Measurements from ENCODE around the gene ALK. TPM values are rescaled to one million over a fixed set of nuclear protein-coding genes. Genes with fewer than 3 reads are reported as not detected.

Gene ALK
- total RNA-seq, 1 experiment from 2014 or later: 0.87 TPM

- H3K79me2 ChIP-seq (ENCODE audit: low read length): no peaks in the 10 kb centered on the region
- ChIA-PET CTCF (interaction anchor here (0.5 to 0.6 kb wide), 2 partner anchors 651 to 1078 kb away, joined by 3 to 5 read pairs; no protein-coding TSS in a partner anchor), POLR2A (ENCODE audit: unreplicated experiment) (no interaction called here)
- intact Hi-C loops (cut with micrococcal nuclease): no loop called here
- H3K9me3 ChIP-seq (ENCODE audit: low read length): no peaks in the 10 kb centered on the region
- H3K36me3 ChIP-seq (ENCODE audit: low read depth, low read length): no peaks in the 10 kb centered on the region
- no peak overlapping the region for H3K9ac ChIP-seq (ENCODE audit: low read length)
- H4K20me1 ChIP-seq (ENCODE audit: low read length): no peaks in the 10 kb centered on the region
- no peaks in the 10 kb centered on the region for H3K9me2 ChIP-seq (replicated peaks; ENCODE audit: low read length)
- no peak overlapping the region for H3K27ac ChIP-seq (ENCODE audit: low read length)
- peaks cover 20% of the 10 kb centered on the region for H3K4me1 ChIP-seq (ENCODE audit: insufficient read depth, low read length)
- no peaks in the 10 kb centered on the region for H3K27me3 ChIP-seq (ENCODE audit: low read length)
- DNase-seq (no peak), ATAC-seq (no peak)
- no peaks in the 10 kb centered on the region for H3F3A ChIP-seq (ENCODE audit: low read length, unreplicated experiment)
- no peak overlapping the region for H3K4me2 ChIP-seq (ENCODE audit: low read length)
- TF ChIP-seq, protein P1, sequence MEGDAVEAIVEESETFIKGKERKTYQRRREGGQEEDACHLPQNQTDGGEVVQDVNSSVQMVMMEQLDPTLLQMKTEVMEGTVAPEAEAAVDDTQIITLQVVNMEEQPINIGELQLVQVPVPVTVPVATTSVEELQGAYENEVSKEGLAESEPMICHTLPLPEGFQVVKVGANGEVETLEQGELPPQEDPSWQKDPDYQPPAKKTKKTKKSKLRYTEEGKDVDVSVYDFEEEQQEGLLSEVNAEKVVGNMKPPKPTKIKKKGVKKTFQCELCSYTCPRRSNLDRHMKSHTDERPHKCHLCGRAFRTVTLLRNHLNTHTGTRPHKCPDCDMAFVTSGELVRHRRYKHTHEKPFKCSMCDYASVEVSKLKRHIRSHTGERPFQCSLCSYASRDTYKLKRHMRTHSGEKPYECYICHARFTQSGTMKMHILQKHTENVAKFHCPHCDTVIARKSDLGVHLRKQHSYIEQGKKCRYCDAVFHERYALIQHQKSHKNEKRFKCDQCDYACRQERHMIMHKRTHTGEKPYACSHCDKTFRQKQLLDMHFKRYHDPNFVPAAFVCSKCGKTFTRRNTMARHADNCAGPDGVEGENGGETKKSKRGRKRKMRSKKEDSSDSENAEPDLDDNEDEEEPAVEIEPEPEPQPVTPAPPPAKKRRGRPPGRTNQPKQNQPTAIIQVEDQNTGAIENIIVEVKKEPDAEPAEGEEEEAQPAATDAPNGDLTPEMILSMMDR (conservative IDR thresholded peaks at IDR 0.05; ENCODE audit: low read depth, low read length): no peak; the same call in 1 of the 2 replicates
- TF ChIP-seq EZH2phosphoT487 (IDR thresholded peaks at IDR 0.05; ENCODE audit: borderline replicate concordance, low read length): no peak
- TF ChIP-seq EZH2 (IDR thresholded peaks at IDR 0.05; ENCODE audit: low read length, unreplicated experiment): no peak
- H3K4me3 ChIP-seq (ENCODE audit: low read length): no peak overlapping the region
- no TSS peak for BruUV-seq (replicated peaks)
- H2AFZ ChIP-seq (ENCODE audit: low read length): no peak overlapping the region
Observed at GRCh38 chr2:29212009-29212408, 709.4 kb downstream of the ALK start.

- Histone ChIP-seq H3K4me1 (ENCODE audit: insufficient read depth, low read length) (peaks cover 20% of the 10 kb centered on the region), H2AFZ (ENCODE audit: low read length) (no peak overlapping the region), H3K9me2 (replicated peaks; ENCODE audit: low read length) (no peaks in the 10 kb centered on the region), H3K27me3 (ENCODE audit: low read length) (no peaks in the 10 kb centered on the region), H3K9me3 (ENCODE audit: low read length) (no peaks in the 10 kb centered on the region), H3K4me3 (ENCODE audit: low read length) (no peak overlapping the region), H3K79me2 (ENCODE audit: low read length) (no peaks in the 10 kb centered on the region), H3K4me2 (ENCODE audit: low read length) (no peak overlapping the region), H3K9ac (ENCODE audit: low read length) (no peak overlapping the region), H4K20me1 (ENCODE audit: low read length) (no peaks in the 10 kb centered on the region), H3K36me3 (ENCODE audit: low read depth, low read length) (no peaks in the 10 kb centered on the region), H3K27ac (ENCODE audit: low read length) (no peak overlapping the region), H3F3A (ENCODE audit: low read length, unreplicated experiment) (no peaks in the 10 kb centered on the region)
- intact Hi-C loops (cut with micrococcal nuclease): no loop called here
- ATAC-seq (no peak), DNase-seq (peak; percentile 45)
- TF ChIP-seq, protein P1 (conservative IDR thresholded peaks at IDR 0.05; ENCODE audit: low read depth, low read length): no peak
- no peak for TF ChIP-seq EZH2phosphoT487 (IDR thresholded peaks at IDR 0.05; ENCODE audit: borderline replicate concordance, low read length)
- no peak for TF ChIP-seq EZH2 (IDR thresholded peaks at IDR 0.05; ENCODE audit: low read length, unreplicated experiment)
- BruUV-seq (replicated peaks): no TSS peak
- ChIA-PET CTCF (no interaction called here), POLR2A (ENCODE audit: unreplicated experiment) (no interaction called here)
Observed at GRCh38 chr2:29209551-29209950, 711.8 kb downstream of the ALK start.

DNA sequence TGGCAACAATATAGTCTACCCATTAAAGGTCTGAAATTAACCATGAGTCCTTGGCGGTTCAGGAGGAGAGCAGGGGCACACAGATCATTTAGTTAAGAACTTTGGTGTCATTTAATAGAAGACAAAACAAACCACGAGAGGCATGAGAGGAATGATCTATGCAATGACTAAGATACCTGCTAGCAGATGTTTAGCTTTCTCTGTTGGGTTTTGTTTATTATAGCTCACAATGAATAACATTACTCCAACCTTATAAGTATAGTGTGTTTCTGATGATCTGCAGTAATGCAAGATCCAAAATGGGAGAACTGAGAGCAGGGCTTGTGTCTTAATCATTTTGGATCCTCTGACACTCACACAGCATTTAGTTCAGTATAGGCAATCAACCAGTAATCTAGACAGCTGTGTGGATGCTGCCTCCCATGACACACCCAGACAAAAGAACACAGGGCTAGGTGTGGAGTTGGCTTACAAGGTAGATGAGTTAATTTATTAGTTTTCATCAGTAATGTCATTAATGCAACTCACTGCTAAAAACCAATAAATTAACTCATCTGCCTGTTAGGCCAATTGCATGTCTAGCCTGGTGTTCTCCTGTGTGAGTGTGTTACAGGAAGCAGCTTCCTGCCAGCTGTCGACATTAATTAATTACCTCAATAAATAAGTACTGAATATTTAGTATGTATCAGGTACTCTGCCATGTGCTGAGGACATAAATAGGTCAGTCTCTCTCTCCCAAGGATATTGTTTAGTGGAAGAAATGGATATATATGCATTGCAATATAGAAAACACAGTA, 713.8 kb downstream of the ALK start:
- CTCF ChIA-PET: no interaction called here
- no TSS peak for BruUV-seq (replicated peaks)

More for the DNA sequence above, 713.8 kb downstream of the ALK start:
- Histone ChIP-seq H3K9me2 (replicated peaks; ENCODE audit: low read length) (no peaks in the 10 kb centered on the region), H3F3A (ENCODE audit: low read length, unreplicated experiment) (no peaks in the 10 kb centered on the region), H3K4me2 (ENCODE audit: low read length) (no peak overlapping the region), H2AFZ (ENCODE audit: low read length) (no peak overlapping the region), H3K4me1 (ENCODE audit: insufficient read depth, low read length) (peaks cover 8% of the 10 kb centered on the region), H3K36me3 (ENCODE audit: low read depth, low read length) (no peaks in the 10 kb centered on the region), H3K9me3 (ENCODE audit: low read length) (no peaks in the 10 kb centered on the region), H3K9ac (ENCODE audit: low read length) (no peak overlapping the region), H3K27me3 (ENCODE audit: low read length) (no peaks in the 10 kb centered on the region), H3K27ac (ENCODE audit: low read length) (no peak overlapping the region), H3K4me3 (ENCODE audit: low read length) (no peak overlapping the region), H4K20me1 (ENCODE audit: low read length) (no peaks in the 10 kb centered on the region), H3K79me2 (ENCODE audit: low read length) (no peaks in the 10 kb centered on the region)
- ATAC-seq: peak; percentile 13; the same call in 1 of the 2 replicates
- TF ChIP-seq, protein P1 (conservative IDR thresholded peaks at IDR 0.05; ENCODE audit: low read depth, low read length): no peak
- TF ChIP-seq EZH2phosphoT487 (IDR thresholded peaks at IDR 0.05; ENCODE audit: borderline replicate concordance, low read length): no peak
- TF ChIP-seq EZH2 (IDR thresholded peaks at IDR 0.05; ENCODE audit: low read length, unreplicated experiment): no peak
- intact Hi-C loops (cut with micrococcal nuclease): no loop called here
- no peak for DNase-seq
- POLR2A ChIA-PET (ENCODE audit: unreplicated experiment): no interaction called here
